H9 (cell line): Measurements from ENCODE around the gene MARCHF3. TPM values are rescaled to one million over a fixed set of nuclear protein-coding genes. Genes with fewer than 3 reads are reported as not detected.

Source experiments
- DNase-seq: peaks from one replicate; pipeline ENCODE4 v3.0.0-alpha.2; 2017
- H2AFZ ChIP-seq: one replicate; pipeline ENCODE4 v1.6.1; 2013; ENCODE audit warnings: mild to moderate bottlenecking, low read length, control low read depth, moderate library complexity
- H2AK5ac ChIP-seq: 2 replicates; pipeline ENCODE4 v1.6.1; 2013; ENCODE audit warnings: low read length, control low read depth, mixed read lengths; ENCODE audit not compliant: insufficient read length
- H2BK120ac ChIP-seq: one replicate; pipeline ENCODE4 v1.6.1; 2013; ENCODE audit warnings: low read depth, mild to moderate bottlenecking, low read length, control low read depth, inconsistent platforms; ENCODE audit not compliant: poor library complexity, severe bottlenecking
- H2BK12ac ChIP-seq: 2 replicates; pipeline ENCODE4 v1.6.1; 2013; ENCODE audit warnings: low read length, control low read depth, mixed read lengths, low read depth; ENCODE audit not compliant: insufficient read length
- H2BK15ac ChIP-seq: 2 replicates; pipeline ENCODE4 v1.6.1; 2013; ENCODE audit warnings: low read depth, low read length, control low read depth
- H2BK20ac ChIP-seq: one replicate; pipeline ENCODE4 v1.6.1; 2013; ENCODE audit warnings: low read depth, mild to moderate bottlenecking, low read length, control low read depth, inconsistent platforms; ENCODE audit not compliant: poor library complexity, severe bottlenecking
- H2BK5ac ChIP-seq: 2 replicates; pipeline ENCODE4 v1.6.1; 2013; ENCODE audit warnings: low read length, control low read depth, mixed read lengths; ENCODE audit not compliant: insufficient read length
- H3K14ac ChIP-seq: 2 replicates; pipeline ENCODE4 v1.6.1; 2013; ENCODE audit warnings: low read length, control low read depth; ENCODE audit not compliant: insufficient read depth
- H3K18ac ChIP-seq: 2 replicates; pipeline ENCODE4 v1.6.1; 2013; ENCODE audit warnings: low read depth, mild to moderate bottlenecking, mixed read lengths, low read length, control low read depth; ENCODE audit not compliant: insufficient read length
- H3K23ac ChIP-seq: 2 replicates; pipeline ENCODE4 v1.6.1; 2013; ENCODE audit warnings: low read length, control low read depth, mixed read lengths, low read depth; ENCODE audit not compliant: insufficient read length
- H3K23me2 ChIP-seq: 2 replicates; pipeline ENCODE4 v1.6.1; 2013; ENCODE audit warnings: low read depth, mild to moderate bottlenecking, mixed read lengths, low read length, control low read depth; ENCODE audit not compliant: insufficient read length, poor library complexity, severe bottlenecking
- H3K27ac ChIP-seq: 2 replicates; pipeline ENCODE4 v1.5.1; 2013; ENCODE audit warnings: low read length, control low read depth, mixed read lengths, low read depth; ENCODE audit not compliant: insufficient read length
- H3K27me3 ChIP-seq: 2 replicates; pipeline ENCODE4 v1.6.1; 2013; ENCODE audit warnings: low read length, control low read depth, inconsistent platforms; ENCODE audit not compliant: insufficient read depth
- H3K4ac ChIP-seq: 2 replicates; pipeline ENCODE4 v1.6.1; 2013; ENCODE audit warnings: low read depth, mild to moderate bottlenecking, control low read depth, inconsistent platforms, low read length, moderate library complexity
- H3K4me1 ChIP-seq: 2 replicates; pipeline ENCODE4 v1.6.1; 2013; ENCODE audit warnings: low read length, control low read depth, inconsistent platforms; ENCODE audit not compliant: insufficient read depth
- H3K4me2 ChIP-seq: 2 replicates; pipeline ENCODE4 v1.6.1; 2013; ENCODE audit warnings: low read length, control low read depth, mixed read lengths; ENCODE audit not compliant: insufficient read length, insufficient read depth
- H3K56ac ChIP-seq: 2 replicates; pipeline ENCODE4 v1.6.1; 2013; ENCODE audit warnings: low read depth, mild to moderate bottlenecking, mixed read lengths, low read length, control low read depth; ENCODE audit not compliant: insufficient read length
- H3K79me1 ChIP-seq: 2 replicates; pipeline ENCODE4 v1.6.1; 2013; ENCODE audit warnings: low read depth, mild to moderate bottlenecking, moderate library complexity, low read length, control low read depth, inconsistent platforms; ENCODE audit not compliant: insufficient read depth, poor library complexity, severe bottlenecking
- H3K79me2 ChIP-seq: 2 replicates; pipeline ENCODE4 v1.6.1; 2013; ENCODE audit warnings: low read length, control low read depth, inconsistent platforms; ENCODE audit not compliant: insufficient read depth
- H3K9ac ChIP-seq: 2 replicates; pipeline ENCODE4 v1.6.1; 2013; ENCODE audit warnings: low read length, control low read depth, mixed read lengths; ENCODE audit not compliant: insufficient read length; ENCODE audit errors: extremely low read depth
- H3K9me3 ChIP-seq: one replicate; pipeline ENCODE4 v1.6.1; 2013; ENCODE audit warnings: low read depth, low read length, inconsistent platforms; ENCODE audit not compliant: control insufficient read depth
- H3T11ph ChIP-seq: one replicate; pipeline ENCODE4 v1.6.1; 2013; ENCODE audit warnings: mild to moderate bottlenecking, low read length, control low read depth, inconsistent platforms
- H4K20me1 ChIP-seq: one replicate; pipeline ENCODE4 v1.6.1; 2013; ENCODE audit not compliant: control insufficient read depth, insufficient read length, insufficient read depth
- H4K5ac ChIP-seq: 2 replicates; pipeline ENCODE4 v1.6.1; 2013; ENCODE audit warnings: low read depth, mild to moderate bottlenecking, mixed read lengths, low read length, control low read depth; ENCODE audit not compliant: insufficient read length
- H4K8ac ChIP-seq: replicated peaks from 2 replicates; pipeline ENCODE4 v1.6.1; 2013; ENCODE audit warnings: low read length, control low read depth, mixed read lengths, low read depth; ENCODE audit not compliant: insufficient read length
- H4K91ac ChIP-seq: 2 replicates; pipeline ENCODE4 v1.6.1; 2013; ENCODE audit warnings: low read depth, mild to moderate bottlenecking, moderate library complexity, mixed read lengths, low read length, control low read depth; ENCODE audit not compliant: insufficient read length
- H3K27ac Mint-ChIP-seq, 3 experiments: 2 replicates in 2 of 3; 3 replicates in 1 of 3; pipeline ENCODE4 v1.8.0; 2020 to 2021; ENCODE audit warnings: mixed read lengths in 3 of 3, mild to moderate bottlenecking in 1 of 3, moderate library complexity in 1 of 3
- H3K27me3 Mint-ChIP-seq: 2 replicates; pipeline ENCODE4 v1.8.0; 2021; ENCODE audit warnings: low read depth, mild to moderate bottlenecking, moderate library complexity, mixed read lengths
- H3K36me3 Mint-ChIP-seq, 3 experiments: 2 replicates in 2 of 3; 3 replicates in 1 of 3; pipeline ENCODE4 v1.8.0; 2020 to 2021; ENCODE audit warnings: low read depth in 3 of 3, mixed read lengths in 3 of 3; ENCODE audit not compliant: insufficient read depth in 1 of 3
- H3K4me1 Mint-ChIP-seq, 2 experiments: 2 replicates each; pipeline ENCODE4 v1.8.0; 2020; ENCODE audit warnings: mixed read lengths in 2 of 2
- H3K4me3 Mint-ChIP-seq, 2 experiments: 2 replicates in 1 of 2; 3 replicates in 1 of 2; pipeline ENCODE4 v1.8.0; 2020 to 2021; ENCODE audit warnings: mild to moderate bottlenecking in 2 of 2, mixed read lengths in 2 of 2, moderate library complexity in 1 of 2
- H3K9me3 Mint-ChIP-seq, 2 experiments: 2 replicates in 1 of 2; 3 replicates in 1 of 2; pipeline ENCODE4 v1.8.0; 2020; ENCODE audit warnings: mild to moderate bottlenecking in 2 of 2, mixed read lengths in 2 of 2, moderate library complexity in 1 of 2
- CTCF ChIP-seq: fragments of 200-600 bp; sonication (generic); conservative IDR thresholded peaks from 3 replicates; pipeline ENCODE4 v1.8.0; 2021; ENCODE audit warnings: antibody characterized with exemption, mild to moderate bottlenecking
- WGBS: extraction: QIAGEN DNeasy Blood & Tissue Kit; methylation state at CpG from one replicate; pipeline ENCODE4 v1.1.7; 2013; ENCODE audit warnings: missing lambda C conversion rate, low lambda C conversion rate, mixed read lengths; ENCODE audit not compliant: insufficient read length; ENCODE audit errors: extremely low coverage; 5-methylcytosine and 5-hydroxymethylcytosine counted together
- total RNA-seq: library from RNA; stranded (reverse); gene quantifications from 2 replicates; pipeline ENCODE4 v1.2.1, GENCODE V29; 2021

Gene MARCHF3
- total RNA-seq, 1 experiment from 2014 or later: 17.7 TPM

GRCh38 chr5:126877602-126878001 lies 152.8 kb downstream of the MARCHF3 start:
- Mint-ChIP-seq H3K9me3 (no peaks in the 10 kb centered on the region), H3K36me3 (peaks cover 0 to 3% (median 3%) of the 10 kb centered on the region in 3 experiments; a peak in 4 of 7 replicates), H3K27me3 (no peaks in the 10 kb centered on the region), H3K4me3 (no peak overlapping the region), H3K4me1 (peaks cover 13 to 19% of the 10 kb centered on the region in 2 experiments), H3K27ac (no peak overlapping the region)
- Histone ChIP-seq H3K27ac (no peak overlapping the region), H3K23me2 (no peaks in the 10 kb centered on the region), H3K4me1 (peaks cover 6% of the 10 kb centered on the region; the same call in 1 of the 2 replicates), H2BK20ac (no peak overlapping the region), H3K4me2 (no peak overlapping the region), H3K27me3 (no peaks in the 10 kb centered on the region), H4K5ac (no peak overlapping the region), H3T11ph (no peak overlapping the region), H3K23ac (no peak overlapping the region), H4K20me1 (no peaks in the 10 kb centered on the region), H3K79me1 (no peaks in the 10 kb centered on the region), H2BK12ac (no peak overlapping the region), H2BK120ac (no peak overlapping the region), H3K56ac (no peak overlapping the region), H2AFZ (no peak overlapping the region), H4K91ac (no peak overlapping the region), H4K8ac (no peak overlapping the region), H3K4ac (no peak overlapping the region), H2AK5ac (no peak overlapping the region), H3K14ac (no peak overlapping the region), H2BK15ac (no peak overlapping the region), H3K79me2 (no peaks in the 10 kb centered on the region), H3K9me3 (no peaks in the 10 kb centered on the region), H3K9ac (no peak overlapping the region), H2BK5ac (no peak overlapping the region), H3K18ac (no peak overlapping the region)
- DNase-seq: no peak
- no CpG with 5 or more reads among the region's 7 CpGs for WGBS
- no peak for TF ChIP-seq CTCF
